Measurements from ENCODE around the gene KIF7. TPM values are rescaled to one million over a fixed set of nuclear protein-coding genes. Genes with fewer than 3 reads are reported as not detected.
A peak's percentile ranks its signal among the peaks of the same experiment; 100 is the strongest.

The KIF7 gene
- total and polyA plus RNA-seq, 8 donors = 1.7 to 13.9 (median 3.0) TPM; not detected in 1

DNA sequence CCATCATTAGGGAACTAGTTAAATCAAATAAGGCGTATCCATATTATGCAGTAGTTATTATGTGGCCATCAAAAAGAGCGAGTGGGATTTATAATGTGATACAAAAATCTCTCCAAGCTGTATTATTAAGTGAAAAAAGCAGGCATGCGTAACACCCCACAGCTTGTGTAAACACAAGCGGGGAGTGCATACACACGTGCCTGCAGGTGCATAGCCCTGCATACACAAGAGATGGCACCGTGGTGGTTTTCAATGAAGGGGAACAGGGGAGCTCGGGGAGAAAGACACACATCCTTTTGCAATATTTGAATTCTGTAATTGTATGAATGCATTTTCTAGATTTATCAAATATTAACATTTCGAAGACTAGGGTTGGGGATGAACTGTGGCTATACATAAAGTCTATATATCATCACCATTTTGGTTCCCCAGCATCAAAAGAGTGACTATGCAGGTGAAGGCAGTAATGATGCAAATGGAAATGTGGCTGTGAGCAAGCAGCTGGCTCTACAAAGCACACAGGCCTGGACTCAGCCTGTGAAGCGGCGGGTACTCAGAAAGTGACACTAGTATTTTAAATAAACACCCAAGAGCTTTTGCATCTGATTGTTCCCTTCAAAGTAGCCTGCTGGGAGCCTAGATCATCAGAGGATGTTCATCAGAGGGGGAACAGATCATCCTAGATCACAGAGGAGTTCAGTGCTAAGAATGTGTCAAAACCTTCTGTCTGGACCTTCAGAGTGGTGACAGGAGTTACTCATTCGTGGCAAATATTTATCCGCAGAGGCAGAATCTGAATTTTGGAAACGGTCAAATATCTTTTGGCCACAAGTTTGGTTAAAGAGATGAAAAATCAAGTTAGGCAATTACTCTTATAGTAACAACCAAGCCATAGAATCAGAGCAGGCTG, 9.4 kb upstream of the KIF7 start:
- 77 to 79% (median 77%) methylated on average over 13 of the region's 13 CpGs for WGBS, 5 donors
- Histone ChIP-seq H3K9me3 (no peaks in the 10 kb centered on the region), H3K27me3 (peaks cover 0 to 9% (median 0%) of the 10 kb centered on the region in 3 donors), H3K27ac (peak overlapping the region in 4 of 5 donors; percentile 76 to 89 (median 80)), H3K4me1 (peaks cover 13 to 30% (median 22%) of the 10 kb centered on the region in 4 donors), H3K36me3 (no peaks in the 10 kb centered on the region), H3K4me3 (peak overlapping the region; percentile 43 to 51 (median 46))
- DNase-seq = no peak
- intact Hi-C loops (cut with DNase I; ENCODE audit: low total_unique reads) = no loop called here
- TF ChIP-seq, protein P1, sequence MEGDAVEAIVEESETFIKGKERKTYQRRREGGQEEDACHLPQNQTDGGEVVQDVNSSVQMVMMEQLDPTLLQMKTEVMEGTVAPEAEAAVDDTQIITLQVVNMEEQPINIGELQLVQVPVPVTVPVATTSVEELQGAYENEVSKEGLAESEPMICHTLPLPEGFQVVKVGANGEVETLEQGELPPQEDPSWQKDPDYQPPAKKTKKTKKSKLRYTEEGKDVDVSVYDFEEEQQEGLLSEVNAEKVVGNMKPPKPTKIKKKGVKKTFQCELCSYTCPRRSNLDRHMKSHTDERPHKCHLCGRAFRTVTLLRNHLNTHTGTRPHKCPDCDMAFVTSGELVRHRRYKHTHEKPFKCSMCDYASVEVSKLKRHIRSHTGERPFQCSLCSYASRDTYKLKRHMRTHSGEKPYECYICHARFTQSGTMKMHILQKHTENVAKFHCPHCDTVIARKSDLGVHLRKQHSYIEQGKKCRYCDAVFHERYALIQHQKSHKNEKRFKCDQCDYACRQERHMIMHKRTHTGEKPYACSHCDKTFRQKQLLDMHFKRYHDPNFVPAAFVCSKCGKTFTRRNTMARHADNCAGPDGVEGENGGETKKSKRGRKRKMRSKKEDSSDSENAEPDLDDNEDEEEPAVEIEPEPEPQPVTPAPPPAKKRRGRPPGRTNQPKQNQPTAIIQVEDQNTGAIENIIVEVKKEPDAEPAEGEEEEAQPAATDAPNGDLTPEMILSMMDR (IDR thresholded peaks at IDR 0.05) = no peak
- no peak for TF ChIP-seq EP300 (IDR thresholded peaks at IDR 0.05)
- TF ChIP-seq POLR2A (IDR thresholded peaks at IDR 0.05) = no peak
- TF ChIP-seq POLR2AphosphoS5 (IDR thresholded peaks at IDR 0.05) = no peak

DNA sequence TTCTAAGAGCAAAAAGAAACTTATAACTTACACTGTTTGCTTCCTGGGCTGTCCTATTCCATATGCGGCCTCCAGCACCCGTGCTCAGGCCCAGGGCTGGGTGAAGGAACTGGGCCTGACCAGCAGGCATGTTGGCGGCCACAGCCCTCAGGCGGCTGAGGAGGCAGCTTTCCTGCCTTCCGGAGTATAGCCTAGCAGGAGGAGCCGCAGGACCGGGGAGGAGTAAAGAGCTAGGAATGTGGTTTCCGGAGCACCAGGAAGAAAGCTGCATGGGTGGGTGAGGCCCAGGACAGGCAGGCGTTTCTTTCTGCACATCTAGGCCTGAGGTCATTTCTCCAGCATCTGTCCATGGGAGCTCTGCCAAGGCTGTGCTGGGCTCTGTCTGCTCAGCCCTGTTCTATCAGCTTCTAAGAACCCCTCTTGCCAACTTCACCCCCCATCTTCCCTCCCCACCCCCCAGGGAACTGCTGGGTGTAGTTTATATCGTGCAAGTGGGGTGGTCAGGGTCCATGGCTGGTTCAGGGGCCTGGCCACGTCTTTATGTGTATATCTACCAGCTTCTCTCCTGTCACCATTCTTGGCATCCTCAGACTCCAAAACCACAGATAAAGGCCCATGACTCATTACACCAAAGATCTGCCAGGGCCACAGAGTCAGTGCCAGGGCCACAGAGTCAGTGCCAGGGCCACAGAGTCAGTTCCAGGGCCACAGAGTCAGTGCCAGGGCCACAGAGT, 7.8 kb upstream of the KIF7 start:
- WGBS, 5 donors = 29 to 40% (median 32%) methylated on average over 10 to 11 of the region's 11 CpGs
- DNase-seq = peak; percentile 66 to 90
- Histone ChIP-seq H3K27ac (peak overlapping the region; percentile 19 to 85 (median 50)), H3K4me1 (peaks cover 13 to 30% (median 22%) of the 10 kb centered on the region in 4 donors), H3K4me3 (no peak overlapping the region), H3K36me3 (no peaks in the 10 kb centered on the region), H3K27me3 (peaks cover 0 to 9% (median 0%) of the 10 kb centered on the region in 3 donors), H3K9me3 (no peaks in the 10 kb centered on the region)
- intact Hi-C loops (cut with DNase I; ENCODE audit: low total_unique reads) = no loop called here
- no peak for TF ChIP-seq EP300 (IDR thresholded peaks at IDR 0.05)
- TF ChIP-seq POLR2AphosphoS5 (IDR thresholded peaks at IDR 0.05) = peak in 2 of 3 donors; percentile 21 to 62

DNA sequence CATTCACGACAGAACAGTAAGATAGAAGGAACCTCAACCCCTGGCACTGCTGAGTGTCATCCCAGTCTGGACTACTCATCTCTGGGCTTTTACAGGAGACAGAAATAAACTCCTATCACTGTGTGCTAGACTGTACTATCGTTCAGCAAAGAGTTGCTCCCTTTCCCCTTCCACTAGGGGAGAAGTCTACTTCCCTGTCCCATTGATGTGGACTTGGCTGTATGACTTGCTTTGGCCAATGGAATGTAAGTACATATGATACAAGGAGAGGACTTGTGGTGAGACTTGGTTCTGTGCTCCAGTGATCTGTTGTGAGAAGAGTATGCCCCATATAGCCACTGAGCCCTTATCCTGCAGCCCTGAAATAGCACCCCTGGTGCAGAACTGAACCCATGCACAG, 5.3 kb upstream of the KIF7 start:
- Histone ChIP-seq H3K27ac (no peak overlapping the region), H3K4me1 (peaks cover 10 to 25% (median 20%) of the 10 kb centered on the region in 4 donors), H3K36me3 (no peaks in the 10 kb centered on the region), H3K4me3 (no peak overlapping the region), H3K9me3 (no peaks in the 10 kb centered on the region), H3K27me3 (peaks cover 0 to 9% (median under 1%) of the 10 kb centered on the region in 3 donors)
- no peak for DNase-seq
- TF ChIP-seq POLR2A (IDR thresholded peaks at IDR 0.05) (no peak), EP300 (IDR thresholded peaks at IDR 0.05) (no peak), POLR2AphosphoS5 (IDR thresholded peaks at IDR 0.05) (no peak)
- TF ChIP-seq, protein P1 (IDR thresholded peaks at IDR 0.05) = no peak
- intact Hi-C loops (cut with DNase I; ENCODE audit: low total_unique reads) = no loop called here
- WGBS, 5 donors = 78 to 94% (median 90%) methylated on average over 2 of the region's 2 CpGs

DNA sequence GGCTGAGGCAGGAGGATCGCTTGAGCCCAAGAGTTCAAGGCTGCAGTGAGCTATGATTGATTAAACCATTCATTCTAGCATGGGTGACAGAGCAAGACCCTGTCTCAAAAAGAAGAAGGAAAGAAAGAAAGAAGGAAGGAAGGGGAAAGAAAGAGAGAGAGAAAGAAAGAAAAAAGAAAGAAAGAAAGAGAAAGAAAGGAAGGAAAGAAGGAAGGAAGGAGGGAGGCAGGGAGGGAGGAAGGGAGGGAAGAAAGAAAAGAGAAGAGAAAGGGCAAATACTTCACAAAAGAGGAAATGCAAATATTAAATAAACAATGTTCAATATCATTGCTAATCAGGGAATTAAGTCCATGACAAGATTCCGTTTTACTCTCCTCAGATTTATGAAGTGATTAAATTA, 4.0 kb upstream of the KIF7 start:
- H3K4me3 ChIP-seq = no peak overlapping the region
- H3K36me3 ChIP-seq = no peaks in the 10 kb centered on the region
- DNase-seq = no peak
- no peak overlapping the region for H3K27ac ChIP-seq
- TF ChIP-seq POLR2AphosphoS5 (IDR thresholded peaks at IDR 0.05) (no peak), POLR2A (IDR thresholded peaks at IDR 0.05) (no peak), EP300 (IDR thresholded peaks at IDR 0.05) (no peak)
- TF ChIP-seq, protein P1 (IDR thresholded peaks at IDR 0.05) = no peak
- H3K9me3 ChIP-seq = no peaks in the 10 kb centered on the region
- H3K4me1 ChIP-seq = peaks cover 9 to 30% (median 25%) of the 10 kb centered on the region in 4 donors
- H3K27me3 ChIP-seq = peaks cover 0 to 22% (median 11%) of the 10 kb centered on the region in 3 donors
- intact Hi-C loops (cut with DNase I; ENCODE audit: low total_unique reads) = no loop called here
- 84 to 92% (median 88%) methylated on average over 2 of the region's 2 CpGs for WGBS, 5 donors

All from stomach (tissue), 9 donors.